GM23338 (cell line): ENCODE data around the gene AFTPH.

ENCODE experiments used
- CREB1 ChIP-seq: fragments of 250-450 bp; sonication (Bioruptor Pico); IDR thresholded peaks from 2 replicates; pipeline ENCODE4 v1.5.0; 2020; ENCODE audit warnings: low read depth, mild to moderate bottlenecking, moderate library complexity
- CTCF ChIP-seq, 2 experiments: fragments of 200-600 bp in 1 of 2; sonication (generic) in 1 of 2; conservative IDR thresholded peaks; 2 replicates each; pipeline versions ENCODE4 v1.5.1 to v1.6.1; 2016 to 2017; ENCODE audit warnings: antibody characterized with exemption in 2 of 2, low read depth in 2 of 2, mild to moderate bottlenecking in 2 of 2, moderate library complexity in 1 of 2
- EZH2 ChIP-seq: fragments of 200-600 bp; sonication (generic); IDR thresholded peaks from one replicate; pipeline ENCODE4 v1.8.0; 2017; ENCODE audit warnings: antibody characterized with exemption, mild to moderate bottlenecking, low read depth; ENCODE audit not compliant: unreplicated experiment
- EZH2phosphoT487 ChIP-seq: fragments of 200-600 bp; sonication (generic); IDR thresholded peaks from one replicate; pipeline ENCODE4 v1.8.1; 2018; ENCODE audit warnings: antibody characterized with exemption; ENCODE audit not compliant: unreplicated experiment
- JUNB ChIP-seq: IDR thresholded peaks from one replicate; pipeline ENCODE4 v1.6.1; 2016; ENCODE audit warnings: antibody characterized with exemption; ENCODE audit not compliant: unreplicated experiment
- NANOG ChIP-seq: IDR thresholded peaks from 2 replicates; pipeline ENCODE4 v1.6.1; 2016; ENCODE audit warnings: antibody characterized with exemption, borderline replicate concordance
- POLR2AphosphoS5 ChIP-seq: IDR thresholded peaks from 2 replicates; pipeline ENCODE4 v1.6.1; 2016; ENCODE audit warnings: antibody characterized with exemption, low read depth
- REST ChIP-seq: IDR thresholded peaks from one replicate; pipeline ENCODE4 v1.6.1; 2018; ENCODE audit warnings: antibody characterized with exemption; ENCODE audit not compliant: unreplicated experiment
- STAT1 ChIP-seq: IDR thresholded peaks from one replicate; pipeline ENCODE4 v1.6.1; 2016; ENCODE audit warnings: antibody characterized with exemption; ENCODE audit not compliant: unreplicated experiment
- ZNF114 ChIP-seq: fragments of 250-450 bp; sonication (Bioruptor Pico); IDR thresholded peaks from 2 replicates; pipeline ENCODE4 v1.5.0; 2020; ENCODE audit warnings: mild to moderate bottlenecking, moderate library complexity
- ZNF331 ChIP-seq: fragments of 250-450 bp; sonication (Bioruptor Pico); IDR thresholded peaks from 2 replicates; pipeline ENCODE4 v1.5.0; 2020; ENCODE audit warnings: low read depth, mild to moderate bottlenecking, moderate library complexity
- TF ChIP-seq, protein P1 (sequence below): IDR thresholded peaks from 2 replicates; pipeline ENCODE4 v1.6.1; 2016; ENCODE audit warnings: antibody characterized with exemption

DNA sequence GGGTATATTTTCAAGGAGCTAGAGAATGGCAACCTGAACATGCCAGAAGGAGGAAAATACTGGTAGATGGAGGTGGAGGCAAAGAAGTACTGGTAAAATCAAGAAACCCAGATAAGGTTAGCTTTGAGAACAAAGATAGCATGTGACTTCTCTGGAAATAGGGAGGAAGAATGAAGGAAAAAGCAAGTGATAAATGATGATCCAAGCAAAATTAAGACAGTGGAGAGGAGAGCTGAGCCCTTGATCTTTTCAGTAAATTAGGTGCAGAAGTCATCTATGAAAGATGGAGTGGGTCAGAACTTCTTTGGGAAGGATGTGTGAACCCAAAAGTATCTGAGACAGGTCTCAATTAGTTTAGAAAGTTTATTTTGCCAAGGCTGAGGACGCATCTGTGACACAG, 25.7 kb upstream of the AFTPH start:
- TF ChIP-seq POLR2AphosphoS5 (no peak), EZH2phosphoT487 (no peak), EZH2 (no peak), CTCF (conservative IDR thresholded peaks at IDR 0.05; ENCODE audit: low read depth in 2 of 2) (no peak), REST (no peak), NANOG (no peak), STAT1 (no peak), ZNF331 (CRISPR knock-in tag) (no peak), JUNB (no peak), CREB1 (no peak), ZNF114 (CRISPR knock-in tag) (no peak)
- TF ChIP-seq, protein P1, sequence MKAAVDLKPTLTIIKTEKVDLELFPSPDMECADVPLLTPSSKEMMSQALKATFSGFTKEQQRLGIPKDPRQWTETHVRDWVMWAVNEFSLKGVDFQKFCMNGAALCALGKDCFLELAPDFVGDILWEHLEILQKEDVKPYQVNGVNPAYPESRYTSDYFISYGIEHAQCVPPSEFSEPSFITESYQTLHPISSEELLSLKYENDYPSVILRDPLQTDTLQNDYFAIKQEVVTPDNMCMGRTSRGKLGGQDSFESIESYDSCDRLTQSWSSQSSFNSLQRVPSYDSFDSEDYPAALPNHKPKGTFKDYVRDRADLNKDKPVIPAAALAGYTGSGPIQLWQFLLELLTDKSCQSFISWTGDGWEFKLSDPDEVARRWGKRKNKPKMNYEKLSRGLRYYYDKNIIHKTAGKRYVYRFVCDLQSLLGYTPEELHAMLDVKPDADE, result no peak
